ENCODE results near the gene FRZB. TPM values are rescaled to one million over a fixed set of nuclear protein-coding genes. Genes with fewer than 3 reads are reported as not detected.

FRZB gene
- total RNA-seq, 1 donor from 2014 or later, result 46.5 TPM

DNA sequence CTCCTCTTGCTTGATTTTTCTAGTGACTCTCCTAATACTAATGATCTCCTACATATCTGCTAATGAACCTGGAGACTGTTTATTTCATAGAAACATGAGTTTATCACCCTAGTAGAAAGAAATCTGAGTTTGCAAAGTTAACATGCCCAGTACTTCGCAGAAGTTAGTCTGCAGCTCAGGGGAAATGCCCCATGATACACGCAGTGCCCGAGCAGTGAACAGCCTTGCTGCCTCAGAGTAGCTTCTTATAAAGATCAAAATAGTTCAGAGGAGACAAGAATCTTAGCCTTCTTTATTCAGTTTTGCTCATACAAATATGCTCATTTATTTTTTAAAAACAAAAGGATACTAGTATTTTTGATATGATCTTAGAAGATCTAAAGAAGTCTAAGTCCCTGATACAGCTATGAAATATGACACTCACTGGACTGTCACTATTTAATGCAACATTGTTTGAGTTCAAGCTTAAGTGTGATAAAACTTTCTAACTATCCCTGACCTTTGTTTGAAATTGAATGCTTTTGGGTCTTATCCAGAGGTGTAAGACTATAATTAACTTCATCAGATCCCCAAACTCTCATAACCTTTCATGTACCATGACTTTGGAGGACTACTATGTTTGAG, 20.5 kb downstream of the FRZB start:
- DNase-seq (ENCODE audit: low spot score), result no peak

DNA sequence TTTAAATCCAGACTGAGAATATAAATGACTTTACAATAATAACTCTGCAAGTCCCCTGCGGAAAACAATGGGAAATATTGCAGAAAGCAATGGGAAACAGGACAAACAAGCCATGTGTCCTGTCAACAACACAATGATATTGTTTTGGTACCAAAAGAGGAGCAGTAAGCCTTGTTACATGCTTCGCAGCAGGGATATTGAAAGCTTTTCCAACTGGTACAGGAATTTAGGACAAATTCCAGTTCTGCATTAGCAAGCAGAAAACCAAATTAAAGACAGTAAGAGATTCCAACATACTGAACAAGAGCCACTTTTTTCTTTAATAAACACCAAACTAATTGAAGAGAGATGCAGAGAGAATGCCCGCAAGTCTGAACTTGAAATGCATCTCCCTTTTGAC, 30.0 kb downstream of the FRZB start:
- no peak for DNase-seq (ENCODE audit: low spot score)

DNA sequence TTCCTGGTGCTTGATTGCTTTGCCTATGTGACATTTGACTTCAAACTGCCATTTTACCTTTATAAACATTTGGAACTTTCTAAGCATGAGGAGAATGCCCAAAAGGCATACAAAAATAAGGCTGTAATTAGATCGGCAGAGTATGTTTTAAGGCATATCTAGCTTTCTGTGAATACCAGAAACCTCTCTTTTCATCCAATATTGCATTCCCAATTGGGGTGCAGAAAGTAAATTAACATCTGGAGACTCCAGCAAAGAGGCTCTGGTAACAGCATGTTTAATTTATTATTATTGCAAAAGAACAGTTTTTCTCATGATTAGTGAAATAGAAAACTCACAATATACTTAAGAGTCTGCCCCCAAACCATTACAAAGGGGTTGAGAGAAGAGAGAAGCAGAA, 32.1 kb downstream of the FRZB start:
- no peak for DNase-seq (ENCODE audit: low spot score)

DNA sequence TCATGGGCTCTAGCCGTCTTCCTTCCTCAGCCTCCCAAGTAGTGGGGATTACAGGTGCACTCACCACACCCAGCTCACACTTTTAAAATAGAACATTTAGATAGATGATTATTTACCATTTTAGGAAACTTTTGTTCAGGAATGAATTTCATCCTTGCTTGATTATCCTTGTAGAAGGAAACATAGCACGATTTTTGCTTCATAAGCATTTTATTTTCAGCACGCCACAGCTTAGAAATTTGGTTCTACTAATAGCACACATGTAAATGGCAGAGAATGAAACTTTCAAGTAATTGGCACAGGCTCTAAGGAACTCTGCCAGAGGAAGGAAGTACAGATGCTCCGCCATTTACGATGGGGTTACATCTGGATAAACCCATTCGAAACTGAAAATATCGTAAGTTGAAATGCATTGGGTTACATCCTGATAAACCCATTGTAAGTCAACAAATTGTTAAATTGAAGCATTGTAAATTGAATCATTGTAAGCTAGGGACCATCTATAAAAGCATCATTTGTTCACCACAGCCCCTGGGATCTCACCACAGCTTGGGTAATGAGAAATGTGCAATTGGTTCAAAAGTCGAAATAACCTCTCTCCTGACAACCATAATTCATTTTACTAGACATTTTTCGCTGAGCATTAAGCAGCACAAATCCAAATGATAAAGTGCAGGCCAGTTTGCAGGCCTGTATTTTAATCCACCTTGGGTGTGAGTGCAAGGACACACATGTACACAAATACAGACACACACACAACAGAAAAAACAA, 33.2 kb downstream of the FRZB start:
- DNase-seq (ENCODE audit: low spot score), result no peak

DNA sequence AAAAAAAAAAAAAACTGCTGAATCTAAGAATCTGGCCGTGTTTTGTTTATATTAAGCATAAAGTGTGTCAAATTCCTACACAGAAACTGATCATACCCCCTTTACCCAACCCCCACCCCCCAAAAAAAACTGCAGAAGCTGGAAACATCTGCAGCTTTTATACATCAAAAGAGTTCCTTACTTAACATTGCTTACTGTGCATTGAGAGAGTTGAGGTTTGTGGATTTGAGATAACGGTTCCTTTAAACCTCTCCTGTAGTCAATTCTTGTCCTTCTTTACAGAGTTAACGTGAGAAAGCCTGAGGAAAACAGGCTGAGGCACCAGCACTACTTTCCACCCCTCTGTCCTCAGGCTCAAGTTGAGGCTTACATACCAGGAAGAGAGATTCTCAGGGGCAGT, 34.5 kb downstream of the FRZB start:
- DNase-seq (ENCODE audit: low spot score), result no peak

DNA sequence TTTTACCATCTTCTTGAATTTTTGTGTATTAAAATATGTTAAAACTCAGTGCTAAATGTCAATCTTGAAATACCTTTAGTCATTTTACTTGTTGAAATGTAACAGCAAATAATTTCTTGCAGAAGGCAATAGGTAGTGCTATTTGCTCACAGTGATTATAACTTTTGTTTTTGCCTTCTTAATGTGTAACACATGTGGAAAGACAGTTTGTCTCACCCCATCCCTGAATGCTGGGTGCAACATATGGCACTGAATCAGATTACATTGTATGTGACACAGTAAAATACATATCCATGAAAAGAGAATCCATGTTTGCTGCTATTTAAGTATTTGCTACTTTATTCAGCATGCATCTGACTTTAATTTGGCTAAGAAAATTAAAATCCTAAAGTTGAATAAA, 35.3 kb downstream of the FRZB start:
- DNase-seq (ENCODE audit: low spot score), result no peak

DNA sequence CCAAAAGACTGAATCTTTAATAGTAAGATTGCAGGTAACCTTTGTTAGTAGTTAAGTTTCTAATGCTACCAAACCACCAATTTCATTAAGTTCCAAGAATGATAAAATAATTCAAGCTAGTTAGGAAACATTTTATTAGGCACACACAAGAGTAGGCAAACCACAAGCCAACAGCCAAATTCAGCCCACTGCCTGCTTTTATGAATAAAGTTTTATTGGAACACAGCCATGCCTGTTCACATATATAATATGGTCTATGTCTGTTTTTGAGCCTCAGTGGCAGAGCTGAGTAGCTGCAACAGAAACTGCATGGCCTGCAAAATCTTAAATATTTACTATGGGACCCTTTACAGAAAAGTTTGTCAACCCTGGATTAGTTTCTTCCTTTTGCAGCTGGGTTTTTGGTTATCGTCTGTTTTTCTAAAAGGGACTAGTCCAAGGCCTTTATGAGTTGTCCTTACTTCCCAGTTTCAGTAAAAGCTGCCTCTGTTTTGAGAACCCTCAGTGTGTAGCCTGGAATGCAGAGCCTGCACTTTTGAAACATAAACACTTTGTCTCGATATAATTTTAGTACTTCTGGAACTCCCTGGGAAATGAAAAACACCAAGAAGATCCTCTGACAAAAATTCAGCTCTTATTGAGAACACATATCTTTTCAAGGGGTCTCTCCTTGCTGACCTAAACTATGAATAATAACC, 39.1 kb downstream of the FRZB start:
- no peak for DNase-seq (ENCODE audit: low spot score)

DNA sequence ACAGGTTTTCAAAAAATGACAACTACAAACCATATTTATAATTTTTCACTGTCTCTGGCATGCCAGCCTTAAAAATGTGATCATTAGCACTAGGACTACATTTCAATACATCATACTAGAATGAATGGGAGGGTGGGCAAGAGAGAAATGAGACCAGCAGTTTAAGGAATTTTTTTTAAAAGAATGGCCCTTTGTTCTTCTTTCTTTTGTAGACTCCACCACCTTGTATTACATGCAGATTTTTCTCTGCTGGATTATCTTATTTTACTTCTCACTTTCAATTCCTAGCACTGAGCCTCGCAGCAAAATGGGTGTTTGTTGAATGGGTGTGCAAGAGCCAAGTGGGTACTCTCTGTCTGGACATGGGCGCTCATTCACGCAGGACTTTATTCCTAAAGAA, 39.9 kb downstream of the FRZB start:
- DNase-seq (ENCODE audit: low spot score), result no peak

DNA sequence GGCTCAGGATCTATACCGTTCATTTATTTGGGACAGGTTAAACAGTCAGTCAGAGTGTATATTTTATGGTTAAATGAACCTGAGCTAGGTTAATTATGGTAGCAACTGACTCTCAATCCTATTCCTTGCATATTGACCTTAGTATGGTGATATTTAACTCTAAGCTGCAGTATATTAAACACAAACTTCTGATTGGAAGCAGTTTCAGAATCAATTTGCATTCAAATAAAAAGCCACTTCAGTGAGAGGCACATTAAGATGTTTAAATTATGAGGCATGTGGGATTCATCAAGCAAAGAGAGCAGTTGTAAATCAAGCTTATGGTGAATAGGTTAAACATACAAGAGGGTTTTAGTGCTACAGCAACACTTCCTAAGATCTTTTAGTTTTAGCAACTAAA, 40.4 kb downstream of the FRZB start:
- DNase-seq (ENCODE audit: low spot score), result no peak

DNA sequence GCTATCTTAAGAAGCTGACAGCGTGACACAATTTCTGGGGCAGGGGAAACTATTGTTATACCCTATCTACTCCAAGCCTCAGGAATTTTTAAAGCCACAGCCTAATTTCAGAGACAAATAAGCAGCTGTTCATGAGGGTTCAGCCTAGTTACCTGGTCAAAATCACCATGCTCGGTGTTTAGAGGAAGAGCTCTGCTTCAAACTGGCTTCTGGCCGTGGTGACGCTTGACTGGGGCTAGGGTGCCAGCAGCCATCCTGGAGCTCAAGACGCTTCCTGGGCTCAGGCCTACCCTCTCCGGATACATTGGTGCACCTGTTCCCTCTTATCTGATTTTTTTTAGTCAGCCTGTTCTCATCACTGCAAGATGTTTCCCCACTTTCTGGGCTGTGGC, 41.7 kb downstream of the FRZB start:
- no peak for DNase-seq (ENCODE audit: low spot score)

DNA sequence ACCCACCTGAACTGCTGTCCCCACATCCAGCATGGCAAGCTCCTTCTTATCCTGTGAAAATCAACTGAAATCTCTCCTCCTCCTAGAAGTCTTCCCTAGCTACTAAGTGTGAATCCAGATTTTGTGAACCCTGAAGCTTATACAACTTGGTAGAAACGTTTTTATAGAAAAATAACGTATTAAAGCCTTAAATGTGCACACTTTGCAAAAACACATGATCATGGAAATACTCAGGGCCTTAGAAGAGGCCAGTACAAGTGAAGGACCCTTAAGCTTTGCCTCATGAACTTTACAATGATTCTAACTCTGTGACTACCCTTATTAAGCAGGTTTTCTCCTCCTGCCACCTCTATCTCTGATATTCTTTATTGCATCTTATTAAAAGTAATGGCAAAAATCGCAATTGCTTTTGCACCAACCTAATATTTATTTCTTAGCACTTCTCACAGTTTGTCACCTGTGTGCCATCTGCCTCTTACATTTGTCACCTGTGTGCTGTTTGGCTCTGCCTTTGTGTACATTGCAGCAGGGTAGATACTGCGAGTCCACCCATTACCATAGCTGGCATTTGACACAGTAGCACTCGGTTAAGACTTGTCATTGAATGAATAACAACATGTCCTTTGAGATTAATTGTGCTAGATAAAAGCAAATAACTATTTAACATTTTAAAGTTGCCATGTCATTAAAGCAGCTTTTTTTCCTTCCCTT, 42.2 kb downstream of the FRZB start:
- no peak for DNase-seq (ENCODE audit: low spot score)

DNA sequence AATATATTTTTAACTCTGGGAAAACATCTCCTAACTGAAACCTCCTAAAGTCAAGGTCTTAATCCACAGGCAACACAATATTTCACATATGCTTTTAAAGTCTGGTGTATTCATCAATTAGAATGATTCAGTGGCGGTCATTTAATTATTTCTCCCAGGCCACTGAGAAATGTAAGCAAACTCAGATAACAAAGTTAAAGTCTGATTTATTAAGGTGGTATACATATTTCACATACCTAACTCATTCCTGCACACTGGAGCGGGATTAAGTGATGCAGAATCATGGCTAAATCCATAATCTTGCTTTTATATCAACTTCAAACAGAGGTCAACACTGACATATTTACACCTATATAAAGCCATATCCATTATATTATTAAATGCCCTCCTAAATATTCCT, 43.7 kb downstream of the FRZB start:
- DNase-seq (ENCODE audit: low spot score), result no peak

DNA sequence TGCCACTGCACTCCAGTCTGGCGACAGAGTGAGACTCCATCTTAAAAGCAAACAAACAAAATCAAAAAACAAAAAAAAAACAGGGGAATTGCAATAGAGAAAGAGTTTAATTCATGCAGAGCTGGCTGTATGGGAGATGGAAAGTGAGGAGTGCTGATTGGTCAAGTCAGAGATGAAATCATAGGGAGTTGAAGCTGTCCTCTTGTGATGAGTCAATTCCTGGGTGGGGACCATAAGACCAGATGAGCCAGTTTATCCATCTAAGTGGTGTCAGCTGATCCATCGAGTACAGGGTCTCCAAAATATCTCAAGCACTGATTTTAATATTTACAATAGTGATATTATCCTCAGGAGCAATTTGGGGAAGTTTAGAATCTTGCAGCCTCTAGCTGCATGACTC, 45.3 kb downstream of the FRZB start:
- no peak for DNase-seq (ENCODE audit: low spot score)

DNA sequence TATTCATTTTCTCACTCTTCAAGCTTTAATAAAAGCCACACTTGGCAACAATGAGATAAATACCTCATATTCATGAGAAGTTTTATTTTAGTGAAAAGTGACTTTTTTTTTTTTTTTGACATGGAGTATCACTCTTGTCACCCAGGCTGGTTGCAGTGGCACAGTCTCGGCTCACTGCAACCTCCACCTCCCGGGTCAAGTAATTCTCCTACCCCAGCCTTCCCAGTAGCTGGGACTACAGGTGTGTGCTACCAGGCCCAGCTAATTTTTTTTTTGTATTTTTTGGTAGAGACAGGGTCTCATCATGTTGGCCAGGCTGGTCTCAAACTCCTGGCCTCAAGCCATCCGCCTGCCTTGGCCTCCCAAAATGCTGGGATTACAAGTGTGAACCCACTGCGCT, 47.0 kb downstream of the FRZB start:
- DNase-seq (ENCODE audit: low spot score), result no peak

DNA sequence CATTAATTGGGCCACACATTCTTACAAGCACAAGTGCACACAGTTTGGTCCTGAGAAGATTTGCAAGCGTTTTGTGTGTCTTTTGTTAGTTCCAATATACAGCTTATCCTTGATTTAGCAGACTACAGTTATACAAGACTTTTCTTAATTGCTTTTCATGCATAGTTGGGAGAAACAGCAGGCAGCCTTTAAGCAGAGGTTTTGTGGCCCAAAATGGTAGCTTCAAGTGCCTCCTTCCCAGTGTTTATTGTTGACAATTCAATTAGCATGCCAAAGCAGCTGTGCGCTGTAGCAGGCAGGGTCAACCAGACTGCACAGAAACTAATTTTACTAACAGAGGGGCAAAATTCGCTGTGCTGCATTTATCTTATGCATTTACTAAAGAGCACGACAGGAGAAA, 47.5 kb downstream of the FRZB start:
- DNase-seq (ENCODE audit: low spot score), result no peak

DNA sequence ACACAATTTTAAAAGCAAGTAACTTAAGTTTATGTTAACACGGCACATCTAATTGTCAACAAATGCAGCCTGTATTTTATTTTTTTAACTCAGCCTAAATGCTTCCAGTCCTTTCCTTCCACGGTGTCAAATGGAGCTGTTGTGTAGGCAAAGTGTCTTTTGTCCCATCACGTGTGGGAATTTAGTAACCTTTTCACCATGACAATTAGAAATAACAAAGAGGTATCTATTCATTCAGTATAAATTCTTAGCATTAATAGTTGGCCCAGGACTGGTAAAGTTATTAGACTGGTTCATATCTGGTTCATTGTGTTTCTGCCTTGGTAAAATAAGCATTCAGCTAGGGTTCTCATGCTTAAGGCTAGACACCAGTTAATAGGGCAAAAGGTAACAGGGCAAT, 47.9 kb downstream of the FRZB start:
- no peak for DNase-seq (ENCODE audit: low spot score)

DNA sequence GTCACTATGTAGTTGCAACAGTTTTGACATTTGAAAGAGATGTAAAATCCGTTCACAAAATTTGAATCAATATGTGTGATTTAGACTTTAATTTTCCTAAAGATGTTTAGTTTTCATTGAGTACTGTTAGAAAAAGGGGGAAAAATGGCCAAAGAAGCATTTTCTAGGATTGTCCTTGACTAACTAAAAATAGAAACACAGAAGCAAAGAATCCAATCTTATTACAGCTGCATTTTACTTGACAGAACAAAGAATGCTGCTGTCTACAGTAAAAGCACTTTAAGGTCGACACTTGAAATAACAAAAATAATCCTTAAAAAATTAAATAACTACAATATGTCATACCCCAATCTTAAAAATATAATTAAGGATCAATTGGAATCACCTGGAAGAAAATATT, 48.9 kb downstream of the FRZB start:
- no peak for DNase-seq (ENCODE audit: low spot score)

DNA sequence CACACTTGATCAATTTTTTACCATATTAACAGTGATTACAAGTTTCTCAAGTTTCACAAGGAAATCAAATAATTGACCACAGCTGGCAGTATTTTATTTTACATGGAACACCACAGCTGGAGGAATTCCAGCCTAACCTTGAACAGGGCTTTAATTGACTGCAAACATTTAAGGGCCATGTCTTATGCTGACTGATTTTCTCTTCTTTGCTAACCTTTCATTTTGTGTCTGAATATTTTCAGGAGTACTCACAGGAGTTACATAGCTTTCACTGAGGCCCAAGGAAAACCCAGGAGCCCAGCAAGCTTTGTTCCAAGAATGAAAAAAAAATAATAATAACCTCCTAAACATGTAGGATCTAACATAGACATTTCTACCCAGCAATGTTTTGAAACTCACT, 49.6 kb downstream of the FRZB start:
- DNase-seq (ENCODE audit: low spot score), result no peak

DNA sequence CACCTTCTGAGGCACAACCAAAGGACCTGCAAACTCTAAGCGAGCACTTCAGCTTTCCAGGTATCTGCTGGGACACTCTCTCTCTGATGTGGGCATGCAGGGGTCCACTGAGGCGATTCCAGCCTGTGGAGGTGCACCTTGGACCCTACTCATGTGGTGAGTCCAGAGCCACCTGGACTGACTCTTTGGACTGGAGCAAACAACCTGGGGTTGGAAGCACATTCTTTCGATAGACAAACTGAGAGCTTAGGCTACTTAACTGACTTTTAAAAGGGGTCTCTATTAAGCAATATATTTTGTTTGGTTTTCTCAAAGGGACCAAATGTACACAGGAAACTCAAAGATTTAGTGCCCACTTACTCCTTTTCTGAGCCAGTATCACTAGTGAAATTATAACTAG, 51.6 kb downstream of the FRZB start:
- DNase-seq (ENCODE audit: low spot score), result no peak

DNA sequence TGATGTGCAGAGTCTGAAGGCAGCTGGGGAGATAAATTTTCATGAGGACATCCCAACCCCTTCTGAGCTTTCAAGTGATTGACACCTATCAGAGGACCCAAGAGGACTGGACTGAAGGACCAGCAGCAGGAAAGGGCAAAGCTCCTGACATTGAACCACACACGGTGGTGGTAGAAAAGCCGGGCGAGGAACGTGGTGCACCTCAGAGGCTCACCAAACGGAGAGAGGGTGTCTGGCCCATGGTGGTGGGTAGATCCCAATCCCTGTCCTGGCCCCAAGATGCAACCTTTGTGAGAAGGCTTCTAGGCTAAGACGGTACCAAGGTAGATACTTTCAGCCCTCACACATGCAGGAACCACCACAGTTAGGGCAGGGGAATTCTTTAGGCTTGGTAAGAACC, 52.1 kb downstream of the FRZB start:
- DNase-seq (ENCODE audit: low spot score), result no peak

DNA sequence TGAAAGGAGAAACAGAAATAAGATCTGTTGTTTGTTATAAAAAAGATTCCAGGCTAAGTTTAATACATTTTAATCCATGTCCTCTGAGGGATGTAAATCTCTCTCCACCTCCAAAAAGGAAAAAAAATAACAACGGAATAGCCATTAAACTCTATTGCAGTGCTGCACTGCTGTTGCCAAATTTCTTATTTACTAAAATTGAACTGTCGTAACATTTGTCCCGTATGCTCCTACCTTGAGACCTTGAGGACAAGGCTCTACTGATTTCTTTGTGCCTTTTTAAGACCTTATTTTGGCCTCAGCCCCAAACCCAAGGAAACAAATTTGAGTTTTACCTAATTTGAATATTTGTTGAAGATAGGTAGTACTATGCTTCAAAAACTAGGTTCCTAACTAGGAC, 56.4 kb downstream of the FRZB start:
- no peak for DNase-seq (ENCODE audit: low spot score)

DNA sequence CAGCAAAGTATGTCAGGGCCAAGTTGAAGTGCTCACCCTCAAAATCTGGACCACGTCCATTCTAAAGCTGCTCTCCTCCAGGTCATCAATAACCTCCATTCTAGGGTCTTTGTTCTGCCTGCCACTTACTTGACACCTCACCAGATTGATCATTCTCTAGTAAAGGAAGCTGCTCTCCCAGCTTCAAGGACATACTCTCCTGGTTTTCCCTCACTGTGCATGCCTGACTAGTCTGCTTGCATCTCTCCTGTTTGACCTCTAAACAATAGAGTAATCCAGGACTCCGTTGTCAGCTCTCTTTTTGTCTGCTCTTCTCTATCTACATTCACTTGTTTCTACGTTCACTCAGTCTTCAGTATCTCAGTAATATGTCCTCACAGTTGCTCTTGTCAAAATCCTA, 59.1 kb downstream of the FRZB start:
- DNase-seq (ENCODE audit: low spot score), result no peak

DNA sequence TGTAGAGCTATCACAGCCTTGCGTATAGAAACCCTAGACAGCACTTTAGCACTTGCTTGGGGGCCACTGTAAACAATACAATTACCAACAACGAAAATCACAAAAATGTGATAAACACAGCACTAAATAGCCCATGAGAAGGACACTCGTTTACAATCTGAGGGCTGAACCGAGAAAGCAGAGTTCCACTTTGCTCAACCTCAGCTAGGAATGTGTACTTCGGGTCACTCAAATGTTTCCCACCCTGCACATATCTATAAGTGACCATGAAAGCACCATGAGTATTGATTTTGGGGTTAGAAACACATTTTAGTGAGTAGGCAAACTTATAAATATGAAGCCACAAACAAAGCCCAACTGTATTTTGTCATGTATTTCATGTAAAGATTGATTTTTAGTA, 62.3 kb downstream of the FRZB start:
- no peak for DNase-seq (ENCODE audit: low spot score)
